HG03280 (cell line): ENCODE data around the gene SEMA3A.
"Not testable (repeated sequence)": the region's sequence is repeated elsewhere in the genome, so short reads cannot be mapped to it uniquely, and the experiment has no call there.

Experiments used
- ATAC-seq: cut with Tn5 transposase; IDR thresholded peaks from one replicate; pipeline ENCODE4 v1.9.1; 2021; ENCODE audit warnings: mild to moderate bottlenecking, moderate library complexity; ENCODE audit not compliant: unreplicated experiment

Gene SEMA3A

DNA sequence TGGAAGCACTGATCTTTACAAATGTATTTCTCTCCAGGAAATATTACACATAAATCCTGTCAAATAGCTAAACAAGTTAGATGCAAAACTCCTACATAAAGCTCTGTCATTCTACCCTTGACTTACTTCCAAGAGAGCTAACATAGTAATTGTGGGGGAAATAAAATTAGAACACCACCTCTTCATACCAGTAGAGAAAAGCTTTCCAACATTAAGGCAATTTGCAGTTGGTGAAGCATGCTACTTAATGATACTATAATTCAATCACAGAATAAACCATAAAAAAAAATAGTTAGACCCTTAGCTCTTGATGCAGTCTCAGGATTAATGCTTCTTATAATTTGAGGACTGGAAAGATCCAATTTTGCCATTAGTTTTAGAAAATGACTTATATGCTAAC is 35.2 kb downstream of the SEMA3A start:
- no peak for ATAC-seq

DNA sequence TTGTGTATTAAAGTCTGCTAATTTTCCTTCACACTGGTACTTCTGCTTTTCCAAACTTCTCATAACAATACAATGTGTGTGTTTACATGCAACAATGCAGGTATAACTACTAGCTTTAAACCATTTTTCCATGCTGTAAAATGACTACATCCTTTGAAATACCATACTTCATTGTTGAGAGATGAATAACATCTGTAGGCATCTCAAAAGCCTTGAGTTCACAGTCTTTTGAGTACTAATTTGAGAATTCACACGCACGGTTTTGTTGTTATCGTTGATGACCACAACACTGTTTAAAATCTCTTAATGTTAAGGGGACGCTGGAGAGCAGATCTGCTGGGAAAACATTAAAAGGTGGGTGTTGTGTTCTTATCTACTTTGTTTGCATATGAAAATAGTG is 37.4 kb downstream of the SEMA3A start:
- no peak for ATAC-seq

DNA sequence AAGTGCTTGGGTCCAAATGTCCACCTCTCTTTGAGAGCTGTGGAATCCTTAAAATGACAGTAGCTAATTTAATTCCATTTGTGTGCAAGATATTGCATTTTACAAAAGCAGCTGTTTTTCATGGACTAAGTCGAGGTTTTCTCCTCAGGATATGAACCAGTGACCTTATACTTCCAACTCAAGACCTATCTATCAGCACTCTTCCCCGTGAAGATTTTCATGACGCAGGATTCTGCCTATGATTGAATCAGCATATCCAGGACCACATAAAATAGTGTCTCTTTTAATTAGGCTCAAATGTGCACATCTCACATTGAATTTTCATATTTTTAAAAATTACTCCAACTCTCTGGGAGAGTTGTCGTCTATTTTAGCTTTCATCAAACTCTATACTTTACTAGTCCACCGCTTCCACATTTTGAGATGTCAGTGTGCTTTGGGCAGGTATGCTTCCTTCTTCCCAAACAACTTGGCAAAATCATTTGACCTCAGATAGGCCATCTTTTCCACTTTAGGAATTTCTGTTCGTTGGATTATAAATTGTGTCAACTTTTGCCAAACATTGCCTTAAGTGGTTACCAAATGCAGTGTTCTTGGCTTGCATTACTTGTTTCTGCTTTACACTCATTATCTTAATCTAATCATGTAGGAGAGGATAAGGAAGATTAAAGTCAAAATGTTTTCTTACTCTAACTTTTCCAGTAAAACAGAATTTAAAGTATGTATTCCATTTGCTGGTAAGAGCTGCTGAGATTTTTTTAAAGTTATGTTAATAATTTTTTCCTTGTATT is 39.4 kb downstream of the SEMA3A start:
- no peak for ATAC-seq

DNA sequence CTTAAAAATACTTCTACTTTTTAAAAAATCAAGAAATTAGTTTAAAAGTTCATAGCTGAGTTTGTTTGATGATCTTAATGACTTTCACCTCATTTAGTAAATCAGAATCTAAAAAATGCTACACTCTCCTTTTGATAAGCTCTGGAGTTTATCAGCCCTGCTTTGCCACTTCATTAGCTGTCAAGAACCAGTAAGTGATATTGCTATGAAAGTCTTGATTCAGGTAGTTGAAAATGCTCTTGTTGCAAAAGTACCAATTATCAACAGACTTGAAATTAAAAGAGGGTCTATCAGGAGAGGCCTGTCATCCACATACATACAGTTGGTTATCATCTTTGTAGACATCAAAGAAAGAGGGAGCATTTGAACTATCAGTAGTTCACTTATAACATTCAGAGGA is 41.6 kb downstream of the SEMA3A start:
- no peak for ATAC-seq

- not testable (repeated sequence) for ATAC-seq
These were observed 44.2 kb downstream of the SEMA3A start for GRCh38 chr7:84150370-84150769.

DNA sequence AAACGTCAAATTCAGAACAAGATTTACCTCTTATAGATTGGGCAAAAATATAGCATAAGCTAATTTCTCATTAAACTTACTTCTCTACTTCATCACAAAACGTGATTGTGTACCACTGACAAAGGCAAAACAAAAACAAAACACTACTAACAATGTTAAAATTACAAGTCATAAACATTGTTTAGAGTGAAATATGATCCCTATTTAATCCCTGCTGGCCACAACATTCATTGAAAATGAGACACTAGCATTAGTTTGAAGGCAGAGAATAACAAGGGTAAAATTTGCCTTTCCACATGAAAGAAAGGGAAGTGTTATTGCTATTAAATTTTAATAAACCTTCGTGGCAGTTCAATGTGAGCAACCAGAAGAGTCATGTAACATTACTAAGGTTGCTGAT is 45.0 kb downstream of the SEMA3A start:
- ATAC-seq: no peak

DNA sequence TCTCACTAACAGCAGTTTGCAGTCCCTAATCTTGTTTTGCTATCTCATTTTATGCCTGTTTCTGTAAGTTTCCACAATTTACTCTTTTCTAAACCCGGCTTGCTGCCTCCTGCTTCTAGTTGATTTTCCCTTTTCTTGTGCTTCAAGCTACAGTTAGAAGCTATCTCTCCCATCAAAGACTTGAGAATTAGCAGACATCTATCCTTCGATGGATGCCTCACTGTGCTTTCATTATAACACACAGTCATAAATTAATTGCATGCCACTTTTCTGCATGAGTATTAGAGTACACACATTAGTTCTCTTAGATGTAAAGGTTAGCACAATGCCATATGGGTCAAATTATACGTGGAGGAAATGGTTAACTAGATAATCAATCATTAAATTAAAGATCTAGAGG is 48.7 kb downstream of the SEMA3A start:
- ATAC-seq: no peak

DNA sequence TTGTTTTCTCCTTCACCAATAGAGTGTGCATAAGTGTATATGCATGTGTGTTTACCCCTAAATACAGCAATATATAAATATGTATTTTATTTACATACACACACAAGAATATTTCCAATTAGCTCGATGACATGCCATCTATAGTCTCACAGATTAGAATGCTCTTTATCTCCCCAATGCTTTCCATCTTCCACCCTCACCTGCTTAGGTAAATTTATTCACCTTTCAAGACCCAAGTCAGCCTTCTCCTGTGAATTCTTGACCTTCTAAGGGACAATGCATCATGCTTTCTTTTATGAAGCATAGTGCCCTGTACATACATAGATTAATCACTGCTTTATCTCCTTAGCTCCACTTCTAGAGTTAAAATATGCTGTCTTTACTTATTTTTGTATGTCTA is 49.7 kb downstream of the SEMA3A start:
- ATAC-seq: no peak

- no peak for ATAC-seq
These were observed 50.1 kb downstream of the SEMA3A start for GRCh38 chr7:84144480-84144879.

DNA sequence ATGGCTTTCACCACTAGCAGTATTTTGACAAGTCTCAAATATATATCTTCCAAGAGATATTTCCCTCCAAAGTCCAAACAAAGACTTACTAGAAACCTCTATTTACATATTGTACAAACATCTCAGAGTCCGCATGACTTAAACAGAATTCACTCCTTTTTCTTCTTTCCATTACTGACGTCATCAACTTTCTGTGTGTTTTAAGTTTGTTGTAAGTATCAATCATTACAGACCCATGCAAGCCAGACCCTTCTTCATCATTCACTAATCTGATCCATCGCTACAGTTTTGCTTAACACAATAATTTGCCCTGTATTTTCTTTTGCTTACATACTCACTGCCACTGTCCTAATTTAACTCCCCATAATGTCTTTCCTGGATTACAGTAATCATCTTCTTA is 51.9 kb downstream of the SEMA3A start:
- ATAC-seq: no peak

- no peak for ATAC-seq
These were observed 54.4 kb downstream of the SEMA3A start for GRCh38 chr7:84139986-84140729.

DNA sequence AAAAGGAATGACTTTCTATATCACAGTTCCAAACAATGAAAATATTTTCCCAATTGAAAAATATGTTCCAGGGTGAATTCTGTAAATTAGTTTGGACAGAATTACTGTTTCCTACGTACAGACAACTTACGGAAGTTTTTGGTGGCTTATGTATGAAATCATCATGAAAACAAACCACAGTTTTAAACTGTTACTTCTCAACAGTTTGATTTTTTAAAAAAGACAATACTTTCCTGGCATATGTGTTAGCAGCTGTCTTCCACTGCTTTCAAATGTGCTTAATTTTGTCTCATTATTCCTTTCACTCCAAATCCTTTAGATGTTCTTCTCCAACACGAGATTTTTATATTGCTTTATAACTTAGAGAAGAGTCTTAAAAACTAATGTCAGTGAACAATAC is 56.2 kb downstream of the SEMA3A start:
- no peak for ATAC-seq

DNA sequence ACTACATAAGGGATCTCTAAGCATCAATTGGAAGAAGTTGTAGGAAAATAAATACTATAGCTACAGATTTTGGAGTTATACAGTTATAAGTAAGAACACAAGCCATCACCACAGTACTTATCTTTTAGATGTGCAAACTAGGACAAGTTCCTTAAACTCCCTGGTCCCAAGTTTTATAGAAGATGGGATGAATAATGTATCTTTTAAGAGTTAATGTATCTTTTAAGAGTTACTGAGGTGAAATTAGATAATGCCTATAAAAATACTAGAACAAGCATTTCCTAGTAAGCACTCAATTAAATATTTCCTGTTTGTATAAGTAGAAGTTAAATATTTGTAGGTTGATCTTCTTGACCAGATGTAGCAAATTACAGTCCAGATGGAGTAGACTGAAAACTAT is 56.8 kb downstream of the SEMA3A start:
- no peak for ATAC-seq

DNA sequence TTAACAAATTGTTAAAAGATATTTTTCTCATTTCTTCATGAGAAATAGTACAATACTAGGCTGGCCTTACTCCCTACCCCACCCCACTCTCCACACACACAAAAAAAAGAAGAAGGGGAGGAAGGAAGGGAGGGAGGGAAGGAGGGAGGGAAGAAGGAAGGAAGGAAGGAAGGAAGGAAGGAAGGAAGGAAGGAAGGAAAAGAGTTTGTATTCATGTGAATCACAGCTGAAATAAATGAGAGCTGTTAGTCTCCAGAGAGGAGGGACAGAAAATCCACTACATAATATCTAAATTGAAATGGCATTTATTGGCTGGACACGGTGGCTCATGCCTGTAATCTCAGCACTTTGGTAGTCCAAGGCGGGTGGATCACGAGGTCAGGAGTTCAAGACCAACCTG is 57.8 kb downstream of the SEMA3A start:
- no peak for ATAC-seq

DNA sequence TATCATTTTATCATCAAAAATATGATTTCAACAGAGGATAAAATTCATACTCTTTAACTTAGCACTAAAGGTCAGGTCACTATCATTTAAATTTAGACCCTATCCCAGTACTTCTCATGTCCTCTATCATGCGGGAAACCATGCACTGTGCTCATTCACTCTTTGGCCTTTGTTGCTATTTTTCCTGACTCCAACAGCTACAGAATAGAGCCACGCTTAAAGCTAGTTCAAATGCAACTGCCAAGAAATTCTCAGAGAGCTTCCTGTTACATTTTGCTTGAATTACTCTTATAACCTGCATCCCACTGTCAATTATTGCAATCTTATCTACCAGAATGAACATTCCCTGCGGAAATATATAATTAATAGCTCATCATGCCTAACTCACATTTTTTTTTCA is 58.3 kb downstream of the SEMA3A start:
- no peak for ATAC-seq

DNA sequence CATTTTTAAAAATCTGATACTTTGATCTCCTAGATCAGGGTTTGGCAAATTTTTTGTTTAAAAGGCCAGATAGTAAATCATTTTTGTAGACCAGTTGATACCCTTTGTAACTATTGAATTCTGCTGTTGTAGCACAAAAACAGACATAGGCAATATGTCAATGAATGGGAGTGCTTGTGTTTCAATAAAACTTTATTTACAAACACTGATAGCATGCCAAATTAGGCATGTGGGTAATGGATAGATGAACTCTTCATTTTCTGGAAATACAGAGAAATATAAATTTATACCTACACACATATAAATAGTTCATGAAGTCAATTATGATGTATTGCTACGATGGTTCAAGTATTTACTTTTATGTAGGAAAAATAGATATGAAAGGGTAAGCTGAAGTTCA is 60.4 kb downstream of the SEMA3A start:
- no peak for ATAC-seq

DNA sequence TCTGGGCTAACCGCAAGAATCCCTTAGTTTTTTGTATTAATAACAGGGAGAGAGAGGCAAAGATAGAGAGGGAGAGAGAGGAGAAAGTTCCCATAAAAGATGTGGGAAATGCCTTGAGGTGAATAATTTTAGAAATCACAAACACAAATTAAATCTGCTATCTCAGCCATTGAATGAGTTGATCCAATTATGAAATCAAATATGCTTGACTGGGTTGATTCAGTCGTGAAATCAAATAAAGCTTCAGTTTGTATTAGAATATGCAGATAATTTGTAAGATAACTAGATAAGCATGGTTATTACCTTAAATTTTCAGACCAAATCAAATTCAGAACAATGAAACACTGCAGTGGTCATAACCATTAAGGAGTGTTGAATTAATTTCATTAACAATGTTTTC is 68.9 kb downstream of the SEMA3A start:
- ATAC-seq: no peak

DNA sequence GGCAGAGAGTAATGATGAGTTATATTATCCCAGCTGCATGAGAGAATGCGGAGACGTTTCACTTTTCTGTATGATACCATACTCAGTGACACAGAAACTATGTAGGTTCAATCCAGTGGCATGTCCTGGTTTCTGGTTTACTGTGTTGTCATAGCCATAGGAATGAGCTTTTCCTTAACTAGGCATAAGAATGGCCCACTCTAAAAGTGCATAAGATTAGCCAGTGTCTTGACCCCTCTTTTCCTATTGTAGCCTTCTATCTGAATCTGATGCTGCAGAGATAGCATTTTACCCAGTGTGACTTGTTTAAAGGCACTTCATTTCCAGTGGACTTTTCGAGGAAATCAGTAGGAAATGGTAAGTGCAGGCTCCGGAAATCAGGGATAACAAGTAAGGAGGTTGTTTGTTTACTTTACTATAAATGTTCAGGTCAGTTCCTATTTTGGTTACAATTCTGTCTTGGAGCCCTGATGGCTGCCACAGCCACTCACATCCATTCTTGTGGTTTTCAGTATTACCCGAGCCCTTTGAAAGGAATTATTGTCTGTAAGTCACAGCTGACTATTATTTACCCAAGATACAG is 70.5 kb downstream of the SEMA3A start:
- no peak for ATAC-seq

DNA sequence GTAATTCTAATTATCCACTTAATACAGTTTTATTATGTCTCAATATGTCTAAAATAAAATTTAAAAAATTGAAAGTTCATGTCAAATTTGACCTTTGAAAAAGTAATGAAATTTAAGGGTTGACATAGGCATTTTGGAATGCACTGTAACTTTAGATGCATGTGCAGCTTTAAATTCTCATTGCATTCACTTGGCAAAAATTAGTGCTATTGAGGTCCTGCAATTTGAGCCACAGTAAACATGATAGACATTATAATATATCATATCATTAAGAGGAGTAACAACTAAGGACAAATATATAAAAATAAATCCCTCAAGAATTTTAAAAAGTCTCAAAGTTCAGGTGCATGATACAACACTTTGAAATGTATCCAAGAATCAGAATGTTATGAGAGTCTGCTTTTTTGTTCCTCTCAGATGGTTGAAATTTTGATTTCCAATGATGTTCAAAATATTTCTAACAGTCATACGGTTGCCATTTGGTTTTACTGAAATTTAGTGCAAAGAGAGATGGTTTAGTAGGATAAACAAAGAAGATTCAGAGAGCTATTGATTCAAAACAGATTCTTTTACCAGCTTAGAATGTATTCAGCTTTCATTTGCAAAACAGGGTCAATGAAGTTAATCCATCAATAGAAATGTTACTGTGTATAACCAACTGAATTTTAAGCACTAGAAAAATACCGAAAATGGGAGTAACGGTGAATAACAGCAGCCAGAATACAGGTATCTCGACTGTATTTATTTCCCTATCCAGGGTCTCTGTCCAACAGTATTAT is 71.8 kb downstream of the SEMA3A start:
- no peak for ATAC-seq

DNA sequence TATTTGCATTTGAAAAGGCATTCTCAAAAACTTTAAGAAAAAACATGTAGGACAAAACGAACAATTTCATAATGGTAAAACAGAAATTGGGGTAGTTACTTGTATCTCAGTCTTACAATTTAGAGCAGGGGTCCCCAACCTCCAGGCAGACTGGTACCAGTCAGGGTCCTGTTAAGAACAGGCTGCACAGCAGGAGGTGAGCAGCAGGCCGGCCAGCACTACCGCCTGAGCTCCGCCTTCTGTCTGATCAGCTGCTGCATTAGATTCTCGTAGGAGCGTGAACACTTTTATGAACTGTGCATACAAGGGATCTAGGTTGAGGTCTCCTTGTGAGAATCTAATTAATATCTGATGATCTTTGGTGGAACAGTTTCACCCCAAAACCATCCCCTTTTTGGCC is 77.3 kb downstream of the SEMA3A start:
- ATAC-seq: no peak
